OCI-LY3 (cell line): ENCODE measurements around the gene HDAC4.

ENCODE experiments used
- H2AFZ ChIP-seq: fragments of 200-600, 300-600 bp; shearing (Covaris generic); 2 replicates; pipeline ENCODE4 v1.6.0; 2014; ENCODE audit warnings: antibody characterized with exemption, low read depth, low read length
- H3K27ac ChIP-seq: fragments of 200-600, 300-600 bp; sonication (generic); 2 replicates; pipeline ENCODE4 v1.5.1; 2014; ENCODE audit warnings: mild to moderate bottlenecking, low read length, moderate library complexity, mixed read lengths
- H3K27me3 ChIP-seq: fragments of 200-600, 300-600 bp; sonication (generic); 2 replicates; pipeline ENCODE4 v1.6.1; 2014; ENCODE audit warnings: low read depth, low read length, mixed read lengths
- H3K36me3 ChIP-seq: fragments of 200-600, 300-600 bp; sonication (generic); replicated peaks from 2 replicates; pipeline ENCODE3; 2014; ENCODE audit warnings: low read depth, low read length, mixed read lengths
- H3K4me1 ChIP-seq: fragments of 300-600, 200-600 bp; sonication (generic); 2 replicates; pipeline ENCODE4 v1.6.1; 2014; ENCODE audit warnings: low read length, mixed read lengths
- H3K4me2 ChIP-seq: fragments of 200-600, 300-600 bp; sonication (generic); 2 replicates; pipeline ENCODE4 v1.6.1; 2014; ENCODE audit warnings: low read length, mixed read lengths
- H3K4me3 ChIP-seq: fragments of 300-600, 200-600 bp; sonication (generic); 2 replicates; pipeline ENCODE4 v1.5.1; 2014; ENCODE audit warnings: antibody characterized with exemption, mild to moderate bottlenecking, low read length, moderate library complexity
- H3K79me2 ChIP-seq: fragments of 300-600, 200-600 bp; shearing (Covaris generic); 2 replicates; pipeline ENCODE4 v1.6.1; 2014; ENCODE audit warnings: mild to moderate bottlenecking, low read length, mixed read lengths
- H3K9ac ChIP-seq: fragments of 300-600, 200-600 bp; shearing (Covaris generic); 2 replicates; pipeline ENCODE4 v1.6.0; 2014; ENCODE audit warnings: mild to moderate bottlenecking, low read length, moderate library complexity
- H3K9me3 ChIP-seq: fragments of 200-600, 300-600 bp; shearing (Covaris generic); 2 replicates; pipeline ENCODE4 v1.6.1; 2014; ENCODE audit warnings: low read length, mixed read lengths; ENCODE audit not compliant: insufficient read depth
- H4K20me1 ChIP-seq: fragments of 200-600, 300-600 bp; sonication (generic); 2 replicates; pipeline ENCODE4 v1.6.1; 2016; ENCODE audit warnings: low read length, mixed read lengths; ENCODE audit not compliant: insufficient read depth
- EZH2phosphoT487 ChIP-seq: fragments of 200-600 bp; shearing (Covaris generic); IDR thresholded peaks from 2 replicates; pipeline ENCODE4 v1.6.1; 2018; ENCODE audit warnings: antibody characterized with exemption, mixed run types, low read depth
- TF ChIP-seq, protein P1 (sequence below): fragments of 200-600, 300-600 bp; sonication (generic); IDR thresholded peaks from 2 replicates; pipeline ENCODE4 v1.5.1; 2014; ENCODE audit warnings: antibody characterized with exemption, low read length, low read depth

The HDAC4 gene

DNA sequence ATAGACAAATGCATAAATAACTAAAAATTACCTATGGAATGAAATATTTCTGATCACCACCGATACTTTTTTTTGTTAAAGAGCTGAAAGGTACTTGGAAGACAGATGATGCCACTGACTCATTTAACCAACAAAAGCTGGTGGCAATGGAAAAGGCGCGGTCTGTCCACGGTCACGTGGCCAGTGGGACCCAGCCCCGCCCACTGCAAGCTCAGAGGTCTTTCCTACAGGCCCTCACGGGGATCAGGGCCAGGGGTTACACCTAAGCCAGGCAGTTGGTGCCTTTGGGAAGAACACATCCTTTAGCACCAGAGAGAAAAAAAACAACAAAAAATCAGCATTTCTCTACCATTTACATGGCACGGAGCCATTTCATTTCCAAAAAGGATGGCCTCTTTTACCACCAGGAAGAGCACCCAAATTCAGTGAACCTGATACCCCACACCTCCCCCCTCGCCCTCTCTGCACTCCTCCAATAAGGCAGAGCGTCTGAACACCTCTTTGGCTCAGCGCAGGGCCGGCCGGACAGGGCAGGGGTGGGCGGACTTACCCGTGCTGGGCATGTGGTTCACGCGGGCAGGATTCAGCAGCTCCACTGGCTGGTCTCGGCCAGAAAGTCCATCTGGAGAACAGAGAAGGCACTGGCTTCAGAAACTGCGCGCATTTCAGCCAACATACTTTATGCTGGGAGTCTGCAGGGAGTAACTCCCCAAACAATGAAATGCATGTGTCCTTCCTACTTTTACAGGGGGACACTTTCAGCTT, 164.6 kb downstream of the HDAC4 start:
- H3K4me1 ChIP-seq = no peaks in the 10 kb centered on the region
- no peaks in the 10 kb centered on the region for H3K9me3 ChIP-seq
- H3K9ac ChIP-seq = no peak overlapping the region
- H3K4me3 ChIP-seq = no peak overlapping the region
- no peak overlapping the region for H2AFZ ChIP-seq
- no peaks in the 10 kb centered on the region for H4K20me1 ChIP-seq
- TF ChIP-seq EZH2phosphoT487 = no peak
- TF ChIP-seq, protein P1, sequence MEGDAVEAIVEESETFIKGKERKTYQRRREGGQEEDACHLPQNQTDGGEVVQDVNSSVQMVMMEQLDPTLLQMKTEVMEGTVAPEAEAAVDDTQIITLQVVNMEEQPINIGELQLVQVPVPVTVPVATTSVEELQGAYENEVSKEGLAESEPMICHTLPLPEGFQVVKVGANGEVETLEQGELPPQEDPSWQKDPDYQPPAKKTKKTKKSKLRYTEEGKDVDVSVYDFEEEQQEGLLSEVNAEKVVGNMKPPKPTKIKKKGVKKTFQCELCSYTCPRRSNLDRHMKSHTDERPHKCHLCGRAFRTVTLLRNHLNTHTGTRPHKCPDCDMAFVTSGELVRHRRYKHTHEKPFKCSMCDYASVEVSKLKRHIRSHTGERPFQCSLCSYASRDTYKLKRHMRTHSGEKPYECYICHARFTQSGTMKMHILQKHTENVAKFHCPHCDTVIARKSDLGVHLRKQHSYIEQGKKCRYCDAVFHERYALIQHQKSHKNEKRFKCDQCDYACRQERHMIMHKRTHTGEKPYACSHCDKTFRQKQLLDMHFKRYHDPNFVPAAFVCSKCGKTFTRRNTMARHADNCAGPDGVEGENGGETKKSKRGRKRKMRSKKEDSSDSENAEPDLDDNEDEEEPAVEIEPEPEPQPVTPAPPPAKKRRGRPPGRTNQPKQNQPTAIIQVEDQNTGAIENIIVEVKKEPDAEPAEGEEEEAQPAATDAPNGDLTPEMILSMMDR = no peak
- no peaks in the 10 kb centered on the region for H3K79me2 ChIP-seq
- H3K4me2 ChIP-seq = no peak overlapping the region
- no peaks in the 10 kb centered on the region for H3K36me3 ChIP-seq
- H3K27me3 ChIP-seq = no peaks in the 10 kb centered on the region
- H3K27ac ChIP-seq = no peak overlapping the region

- Histone ChIP-seq H4K20me1 (no peaks in the 10 kb centered on the region), H2AFZ (no peak overlapping the region), H3K79me2 (no peaks in the 10 kb centered on the region), H3K27me3 (no peaks in the 10 kb centered on the region), H3K27ac (no peak overlapping the region), H3K9ac (no peak overlapping the region), H3K4me2 (no peak overlapping the region), H3K9me3 (no peaks in the 10 kb centered on the region), H3K36me3 (no peaks in the 10 kb centered on the region), H3K4me1 (no peaks in the 10 kb centered on the region), H3K4me3 (no peak overlapping the region)
- TF ChIP-seq EZH2phosphoT487 = no peak
- TF ChIP-seq, protein P1 = no peak
These were observed 165.5 kb downstream of the HDAC4 start for GRCh38 chr2:239235311-239235710.

- Histone ChIP-seq H3K9me3 (no peaks in the 10 kb centered on the region), H3K27ac (no peak overlapping the region), H3K9ac (no peak overlapping the region), H3K4me2 (no peak overlapping the region), H3K4me3 (no peak overlapping the region), H2AFZ (no peak overlapping the region), H4K20me1 (no peaks in the 10 kb centered on the region), H3K36me3 (no peaks in the 10 kb centered on the region), H3K79me2 (no peaks in the 10 kb centered on the region), H3K4me1 (no peaks in the 10 kb centered on the region), H3K27me3 (no peaks in the 10 kb centered on the region)
- TF ChIP-seq, protein P1 = no peak
- TF ChIP-seq EZH2phosphoT487 = no peak
These were observed 166.3 kb downstream of the HDAC4 start for GRCh38 chr2:239234191-239235175.

DNA sequence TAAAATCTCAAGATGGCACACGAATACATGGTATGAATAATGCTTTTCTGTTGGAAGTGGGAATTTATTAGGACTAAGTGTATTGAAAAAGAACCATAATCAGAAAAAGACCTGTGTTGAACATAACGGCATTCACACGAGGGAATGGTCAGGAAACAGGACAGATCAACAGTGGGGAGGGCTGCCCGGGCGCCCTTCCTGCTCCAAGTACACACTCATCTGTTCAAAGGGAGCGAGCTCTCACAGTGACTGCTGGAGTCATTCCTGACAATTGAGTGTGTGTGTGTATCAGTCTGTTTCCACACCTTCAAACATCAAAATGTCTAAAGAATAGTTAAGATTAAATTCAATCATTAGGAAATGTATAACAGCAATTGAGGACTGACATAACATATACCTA, 167.2 kb downstream of the HDAC4 start:
- Histone ChIP-seq H2AFZ (no peak overlapping the region), H3K4me1 (no peaks in the 10 kb centered on the region), H4K20me1 (no peaks in the 10 kb centered on the region), H3K36me3 (no peaks in the 10 kb centered on the region), H3K79me2 (no peaks in the 10 kb centered on the region), H3K27ac (no peak overlapping the region), H3K4me2 (no peak overlapping the region), H3K9me3 (no peaks in the 10 kb centered on the region), H3K27me3 (no peaks in the 10 kb centered on the region), H3K9ac (no peak overlapping the region), H3K4me3 (no peak overlapping the region)
- TF ChIP-seq EZH2phosphoT487 = no peak
- TF ChIP-seq, protein P1 = no peak
